GM18505 (cell line): ENCODE results near the gene GTPBP3.

Experiments used
- ATAC-seq: cut with Tn5 transposase; IDR thresholded peaks from one replicate; pipeline ENCODE4 v1.9.1; 2021; ENCODE audit not compliant: unreplicated experiment
- POLR2A ChIP-seq: IDR thresholded peaks from 4 replicates; pipeline ENCODE4 v1.6.1; 2011; ENCODE audit warnings: borderline replicate concordance; ENCODE audit not compliant: insufficient read depth, insufficient read length; ENCODE audit errors: extremely low read depth

Gene GTPBP3

DNA sequence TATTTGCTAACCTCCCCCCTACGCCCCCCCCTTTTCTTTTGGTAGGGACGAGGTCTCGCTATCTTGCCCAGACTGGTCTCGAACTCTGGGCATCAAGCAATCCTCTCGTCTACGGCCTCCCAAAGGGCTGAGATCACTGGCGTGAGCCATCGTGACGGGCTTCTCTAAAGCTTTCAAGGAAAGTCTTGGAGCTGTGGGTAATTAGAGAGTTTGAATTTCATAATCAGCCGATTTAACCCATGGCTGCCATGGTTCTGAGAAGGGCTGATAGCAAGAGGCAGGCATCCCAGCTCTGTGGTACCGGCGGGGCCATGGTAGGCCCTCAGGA, 33.4 kb upstream of the GTPBP3 start:
- ATAC-seq: no peak
- no peak for TF ChIP-seq POLR2A

GRCh38 chr19:17304386-17305215, 32.8 kb upstream of the GTPBP3 start:
- no peak for TF ChIP-seq POLR2A
- no peak for ATAC-seq

DNA sequence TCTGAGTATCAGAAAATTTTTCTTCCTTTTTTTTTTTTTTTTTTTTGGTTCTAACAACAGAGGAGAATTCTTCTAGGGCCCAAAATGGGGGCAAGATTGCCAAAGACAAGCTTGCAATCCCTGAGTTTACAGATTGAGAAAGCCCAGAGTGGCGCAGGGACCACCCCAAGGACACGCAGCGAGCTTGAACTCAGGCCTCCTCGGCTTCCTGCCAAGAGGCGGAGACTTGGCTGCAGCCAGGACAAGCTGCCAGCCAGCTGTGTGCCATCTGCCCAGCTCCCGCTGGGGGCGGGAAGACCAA, 32.2 kb upstream of the GTPBP3 start:
- TF ChIP-seq POLR2A: no peak
- no peak for ATAC-seq

DNA sequence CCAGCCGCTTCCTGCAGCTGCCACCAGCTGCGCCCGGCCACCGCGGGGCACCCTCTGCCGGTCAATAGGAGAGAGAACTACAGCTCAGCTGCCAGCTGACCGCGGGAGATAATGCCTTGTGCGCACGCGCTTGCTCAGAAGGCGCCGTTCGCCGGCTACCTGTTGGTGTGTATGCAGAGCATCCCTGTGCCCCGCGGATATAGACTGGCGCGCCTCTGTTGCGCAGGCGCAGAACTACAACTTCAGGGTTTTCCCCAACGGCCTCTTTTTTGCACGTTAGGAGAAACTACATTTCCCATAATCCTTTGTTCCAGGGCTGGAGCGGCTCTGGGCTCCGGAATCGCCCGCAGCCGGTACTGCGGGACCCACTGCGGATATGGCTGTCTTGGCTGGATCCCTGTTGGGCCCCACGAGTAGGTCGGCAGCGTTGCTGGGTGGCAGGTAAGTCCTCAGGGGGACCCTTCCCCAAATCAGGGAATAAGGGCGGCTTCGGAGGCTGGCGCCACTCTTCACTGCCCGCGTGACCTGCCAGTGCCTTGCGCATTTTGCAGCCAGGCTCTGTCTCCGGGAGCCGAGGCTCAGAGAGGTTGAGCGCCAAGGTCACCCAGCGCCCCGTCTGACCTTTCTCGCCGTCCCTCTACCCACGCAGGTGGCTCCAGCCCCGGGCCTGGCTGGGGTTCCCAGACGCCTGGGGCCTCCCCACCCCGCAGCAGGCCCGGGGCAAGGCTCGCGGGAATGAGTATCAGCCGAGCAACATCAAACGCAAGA, 31.7 kb upstream of the GTPBP3 start, which contains the start of gene MRPL34:
Gene MRPL34 (plus strand): TSS at position 356 of the 768 bp plus-strand sequence. CDS start 21 bp downstream, at position 377.
- peak; percentile 60 for ATAC-seq
- peak; percentile 61 for TF ChIP-seq POLR2A

DNA sequence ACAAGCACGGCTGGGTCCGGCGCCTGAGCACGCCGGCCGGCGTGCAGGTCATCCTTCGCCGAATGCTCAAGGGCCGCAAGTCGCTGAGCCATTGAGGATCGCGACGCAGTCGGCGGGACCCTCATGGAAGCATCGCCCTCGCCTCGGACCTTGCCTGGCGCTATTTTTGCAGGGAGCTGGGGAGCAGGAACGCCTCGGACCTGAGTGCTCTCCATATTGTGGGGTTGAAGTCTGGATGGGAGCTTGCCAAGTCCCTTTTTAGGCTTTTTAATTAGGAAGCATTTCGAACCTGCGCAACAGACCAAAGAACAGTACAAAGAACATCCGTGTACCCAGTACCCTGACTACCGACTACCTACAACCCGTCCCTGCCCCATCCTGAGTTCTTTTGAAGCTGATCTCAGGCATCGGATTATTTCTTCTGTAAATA, 31.1 kb upstream of the GTPBP3 start:
- no peak for TF ChIP-seq POLR2A
- no peak for ATAC-seq

GRCh38 chr19:17307876-17308377, 29.4 kb upstream of the GTPBP3 start:
- ATAC-seq: no peak
- TF ChIP-seq POLR2A: no peak

GRCh38 chr19:17309198-17309964, 28.0 kb upstream of the GTPBP3 start, which contains the start of gene DDA1:
Gene DDA1 (plus strand): TSS chr19:17309563. CDS start chr19:17309655, 92 bp downstream.
- peak; percentile 48 for ATAC-seq
- TF ChIP-seq POLR2A: peak; percentile 76

DNA sequence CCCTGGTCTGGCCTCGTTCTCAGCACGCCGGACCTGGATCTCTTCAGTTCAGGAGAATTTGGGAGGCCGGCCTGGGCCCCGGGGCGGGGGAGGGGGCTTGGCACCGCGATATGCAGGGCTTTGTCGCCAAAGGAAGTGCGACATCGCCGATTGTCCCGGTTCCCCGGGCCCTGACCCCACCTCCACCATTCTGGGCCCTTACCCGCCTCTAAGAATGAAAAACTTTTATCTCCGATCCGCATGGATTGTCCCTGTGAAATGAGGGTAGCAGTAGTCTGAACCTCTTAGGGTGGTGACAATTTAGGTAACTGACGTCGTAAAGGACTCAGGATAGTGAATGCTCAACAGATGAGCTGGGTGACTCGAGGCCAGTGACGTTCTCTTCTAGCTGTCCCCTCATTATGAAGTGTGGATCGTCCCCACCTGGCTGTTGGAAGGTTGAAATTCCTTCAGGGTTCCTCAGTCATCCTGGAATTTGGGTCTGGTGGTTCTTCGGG, 27.3 kb upstream of the GTPBP3 start:
- no peak for TF ChIP-seq POLR2A
- no peak for ATAC-seq

GRCh38 chr19:17311455-17312188, 25.7 kb upstream of the GTPBP3 start:
- TF ChIP-seq POLR2A: no peak
- no peak for ATAC-seq

GRCh38 chr19:17312189-17313113, 24.9 kb upstream of the GTPBP3 start:
- TF ChIP-seq POLR2A: no peak

GRCh38 chr19:17314007-17314593, 23.3 kb upstream of the GTPBP3 start:
- no peak for TF ChIP-seq POLR2A

More at GRCh38 chr19:17312189-17313113, 24.9 kb upstream of the GTPBP3 start:
- no peak for ATAC-seq

DNA sequence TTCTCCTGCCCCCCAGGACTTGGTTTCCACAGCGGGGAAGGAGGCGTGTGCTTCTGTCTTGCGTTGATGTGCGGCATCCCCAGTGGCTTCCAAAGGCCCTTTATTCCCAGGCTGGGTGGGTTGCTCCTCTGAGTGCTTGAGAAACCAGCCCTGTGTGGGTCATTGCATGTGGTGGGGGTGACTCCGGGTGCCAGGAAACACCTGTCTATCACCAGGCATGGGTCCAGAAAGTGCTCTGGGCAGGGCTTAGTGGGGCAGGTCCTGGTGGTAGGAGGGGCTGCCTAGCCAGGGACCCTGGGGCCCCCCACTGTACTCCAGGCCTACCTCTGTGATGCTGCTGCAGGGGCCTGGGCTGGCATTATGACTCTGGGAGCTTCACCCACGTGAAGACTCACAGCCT, 18.4 kb upstream of the GTPBP3 start:
- ATAC-seq: no peak
- TF ChIP-seq POLR2A: no peak

More at GRCh38 chr19:17314007-17314593, 23.3 kb upstream of the GTPBP3 start:
- ATAC-seq: no peak
